Raji (cell line): ENCODE data around the gene JAM2.

Experiments used
- POLR2A ChIP-seq: IDR thresholded peaks from 2 replicates; pipeline ENCODE4 v1.6.1; 2011; ENCODE audit warnings: low read depth, low read length, control low read depth; ENCODE audit not compliant: insufficient read depth

The JAM2 gene

GRCh38 chr21:25638660-25639550 lies at the start of gene JAM2:
JAM2 (plus strand) TSS chr21:25639258; CDS start chr21:25639822, 564 bp downstream.
- TF ChIP-seq POLR2A: no peak

- TF ChIP-seq POLR2A: no peak
Observed at GRCh38 chr21:25589887-25590286, 49.2 kb upstream of the JAM2 start.

- TF ChIP-seq POLR2A: peak; percentile 92
Observed at GRCh38 chr21:25607151-25608043, 31.7 kb upstream of the JAM2 start, which contains the start of gene MRPL39. MRPL39 (minus strand) TSS chr21:25607481; CDS start chr21:25607475, 6 bp downstream.

- no peak for TF ChIP-seq POLR2A
Observed at GRCh38 chr21:25608044-25608737, 30.9 kb upstream of the JAM2 start.

GRCh38 chr21:25614441-25614840 lies 24.6 kb upstream of the JAM2 start:
- TF ChIP-seq POLR2A: no peak

GRCh38 chr21:25615880-25616279 lies 23.2 kb upstream of the JAM2 start:
- no peak for TF ChIP-seq POLR2A

- no peak for TF ChIP-seq POLR2A
Observed at GRCh38 chr21:25619198-25619597, 19.9 kb upstream of the JAM2 start.

GRCh38 chr21:25624511-25624910 lies 14.5 kb upstream of the JAM2 start:
- TF ChIP-seq POLR2A: no peak

- no peak for TF ChIP-seq POLR2A
Observed at GRCh38 chr21:25625036-25625435, 14.0 kb upstream of the JAM2 start.

GRCh38 chr21:25626757-25627156 lies 12.3 kb upstream of the JAM2 start:
- TF ChIP-seq POLR2A: no peak

GRCh38 chr21:25632296-25632695 lies 6.8 kb upstream of the JAM2 start:
- TF ChIP-seq POLR2A: no peak

- no peak for TF ChIP-seq POLR2A
Observed at GRCh38 chr21:25635310-25635709, 3.7 kb upstream of the JAM2 start.

GRCh38 chr21:25636727-25637126 lies 2.3 kb upstream of the JAM2 start:
- TF ChIP-seq POLR2A: no peak

- TF ChIP-seq POLR2A: no peak
Observed at GRCh38 chr21:25637851-25638659, 1.0 kb upstream of the JAM2 start.
